Bronchial epithelial cell (primary cell): ENCODE results near the gene IGF1R. TPM values are rescaled to one million over a fixed set of nuclear protein-coding genes. Genes with fewer than 3 reads are reported as not detected.
A peak's percentile ranks its signal among the peaks of the same experiment; 100 is the strongest.

Experiments
- DNase-seq: peaks from one replicate; pipeline ENCODE4 v3.0.0-alpha.2; 2010; ENCODE audit warnings: low read depth
- FAIRE-seq: peaks from 2 replicates; lab custom pipeline; 2011; peaks lifted over from hg19 to GRCh38; lab: Jason Lieb, UNC
- H3K27me3 ChIP-seq: 2 replicates; pipeline ENCODE4 v1.5.1; 2011; ENCODE audit warnings: low read length; ENCODE audit not compliant: control insufficient read depth, insufficient read depth
- H3K36me3 ChIP-seq: 2 replicates; pipeline ENCODE4 v1.5.1; 2011; ENCODE audit warnings: low read length; ENCODE audit not compliant: control insufficient read depth, insufficient read depth
- H3K4me3 ChIP-seq: 2 replicates; pipeline ENCODE4 v1.5.1; 2011; ENCODE audit warnings: mild to moderate bottlenecking, low read depth, low read length, control low read depth
- CTCF ChIP-seq: IDR thresholded peaks from 2 replicates; pipeline ENCODE4 v1.5.1; 2011; ENCODE audit warnings: mild to moderate bottlenecking, moderate library complexity, low read length, control low read depth, inconsistent platforms; ENCODE audit not compliant: insufficient read depth, severe bottlenecking
- total RNA-seq: library from RNA; depleted of rRNA; stranded (reverse); fragments of >200 nt; gene quantifications from 2 replicates; pipeline ENCODE4 v1.2.1, GENCODE V29; 2014

Gene IGF1R
- total RNA-seq, 1 donor from 2014 or later = 39.5 TPM

GRCh38 chr15:98643115-98643514, 5.2 kb upstream of the IGF1R start:
- TF ChIP-seq CTCF = no peak
- no peak overlapping the region for H3K4me3 ChIP-seq
- FAIRE-seq (no peak), DNase-seq (no peak)
- H3K36me3 ChIP-seq = no peaks in the 10 kb centered on the region
- no peaks in the 10 kb centered on the region for H3K27me3 ChIP-seq

GRCh38 chr15:98646546-98647025, 1.8 kb upstream of the IGF1R start:
- DNase-seq = no peak
- Histone ChIP-seq H3K4me3 (peak overlapping the region; percentile 76), H3K36me3 (no peaks in the 10 kb centered on the region), H3K27me3 (no peaks in the 10 kb centered on the region)
- no peak for TF ChIP-seq CTCF
- no peak for FAIRE-seq

- peak; percentile 67 for DNase-seq
- H3K4me3 ChIP-seq = peak overlapping the region; percentile 76
- peak; percentile 19 for TF ChIP-seq CTCF
- no peak for FAIRE-seq
- H3K36me3 ChIP-seq = no peaks in the 10 kb centered on the region
- no peaks in the 10 kb centered on the region for H3K27me3 ChIP-seq
Observed at GRCh38 chr15:98647026-98647773, 1.1 kb upstream of the IGF1R start.

GRCh38 chr15:98648654-98649471, 524 bp downstream of the IGF1R start:
- H3K4me3 ChIP-seq = peak overlapping the region; percentile 87
- FAIRE-seq (no peak), DNase-seq (no peak)
- H3K36me3 ChIP-seq = no peaks in the 10 kb centered on the region
- TF ChIP-seq CTCF = peak; percentile 42
- H3K27me3 ChIP-seq = no peaks in the 10 kb centered on the region

GRCh38 chr15:98649472-98650416, 1.4 kb downstream of the IGF1R start:
- no peak for FAIRE-seq
- DNase-seq = no peak
- TF ChIP-seq CTCF = peak; percentile 12

More at GRCh38 chr15:98649472-98650416, 1.4 kb downstream of the IGF1R start:
- no peaks in the 10 kb centered on the region for H3K27me3 ChIP-seq
- H3K4me3 ChIP-seq = peak overlapping the region; percentile 87
- H3K36me3 ChIP-seq = no peaks in the 10 kb centered on the region
